Measurements from ENCODE around the gene PROCA1. TPM values are rescaled to one million over a fixed set of nuclear protein-coding genes. Genes with fewer than 3 reads are reported as not detected.
"Not testable (repeated sequence)": the region's sequence is repeated elsewhere in the genome, so short reads cannot be mapped to it uniquely, and the experiment has no call there.

The PROCA1 gene
- total RNA-seq, 2 experiments from 2014 or later: 6.2 to 7.4 TPM

DNA sequence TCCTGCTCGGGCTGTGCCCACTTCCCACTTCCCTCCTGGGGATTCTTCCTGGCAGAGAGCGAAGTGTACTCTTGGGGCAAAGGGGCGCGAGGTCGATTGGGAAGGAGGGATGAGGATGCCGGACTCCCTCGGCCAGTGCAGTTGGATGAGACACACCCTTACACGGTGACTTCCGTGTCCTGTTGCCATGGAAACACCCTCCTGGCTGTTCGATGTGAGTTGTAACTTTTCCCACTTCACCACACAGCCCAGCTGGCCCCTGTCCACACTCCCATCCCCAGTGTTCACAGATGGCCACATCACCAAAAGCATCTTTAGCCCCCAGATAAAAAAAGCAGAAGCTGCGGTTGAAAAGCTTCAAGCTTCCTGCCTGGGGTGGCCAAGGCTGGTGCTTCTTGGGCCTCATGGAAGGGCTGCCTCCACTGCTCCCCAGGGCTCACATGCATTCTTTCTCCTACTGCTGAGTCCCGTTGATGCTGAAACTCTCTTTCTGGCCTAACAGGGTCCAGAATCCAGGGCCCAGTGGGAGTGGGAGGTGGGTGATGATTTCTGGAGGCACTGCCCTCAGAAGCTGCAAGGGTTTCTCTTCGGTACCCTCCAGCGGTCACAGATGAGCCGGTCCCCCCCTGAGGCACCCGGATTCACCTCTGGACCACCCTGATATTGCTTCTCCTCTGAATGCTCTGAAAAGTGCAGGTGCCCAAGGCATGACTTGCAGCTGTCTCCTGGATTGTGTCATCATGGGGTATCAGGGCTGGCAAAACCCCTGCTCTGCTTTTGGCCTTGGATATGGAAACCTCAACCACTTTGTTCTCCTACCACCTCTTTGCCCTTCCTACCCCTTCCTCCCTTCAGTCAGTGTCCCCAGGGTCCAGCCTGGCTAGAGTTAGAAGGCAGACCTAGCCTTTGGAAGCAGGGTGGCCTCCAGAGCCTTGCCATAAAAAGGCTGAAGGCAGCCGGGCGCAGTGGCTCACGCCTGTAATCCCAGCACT, 30.0 kb upstream of the PROCA1 start:
- H3K27me3 Mint-ChIP-seq: no peaks in the 10 kb centered on the region
- H3K4me3 Mint-ChIP-seq: no peak overlapping the region
- no peak overlapping the region for H3K27ac Mint-ChIP-seq
- peaks cover 5% of the 10 kb centered on the region for H3K9me3 Mint-ChIP-seq
- peaks cover 31% of the 10 kb centered on the region for H3K4me1 Mint-ChIP-seq
- peaks cover 26% of the 10 kb centered on the region for H3K36me3 Mint-ChIP-seq (ENCODE audit: low read depth)
- no peak for DNase-seq
- CTCF ChIA-PET: interaction anchor here (0.7 to 17.2 kb wide), 2 partner anchors 8 to 15 kb away, joined by 3 to 458 read pairs; partner anchors contain the start of genes NEK8 and TLCD1
- POLR2A ChIA-PET: interaction anchor here (1.5 to 16.8 kb wide), 3 partner anchors 15 to 30 kb away, joined by 5 to 426 read pairs (median 6); partner anchors contain the start of genes NEK8, PROCA1, RPL23A and TLCD1

DNA sequence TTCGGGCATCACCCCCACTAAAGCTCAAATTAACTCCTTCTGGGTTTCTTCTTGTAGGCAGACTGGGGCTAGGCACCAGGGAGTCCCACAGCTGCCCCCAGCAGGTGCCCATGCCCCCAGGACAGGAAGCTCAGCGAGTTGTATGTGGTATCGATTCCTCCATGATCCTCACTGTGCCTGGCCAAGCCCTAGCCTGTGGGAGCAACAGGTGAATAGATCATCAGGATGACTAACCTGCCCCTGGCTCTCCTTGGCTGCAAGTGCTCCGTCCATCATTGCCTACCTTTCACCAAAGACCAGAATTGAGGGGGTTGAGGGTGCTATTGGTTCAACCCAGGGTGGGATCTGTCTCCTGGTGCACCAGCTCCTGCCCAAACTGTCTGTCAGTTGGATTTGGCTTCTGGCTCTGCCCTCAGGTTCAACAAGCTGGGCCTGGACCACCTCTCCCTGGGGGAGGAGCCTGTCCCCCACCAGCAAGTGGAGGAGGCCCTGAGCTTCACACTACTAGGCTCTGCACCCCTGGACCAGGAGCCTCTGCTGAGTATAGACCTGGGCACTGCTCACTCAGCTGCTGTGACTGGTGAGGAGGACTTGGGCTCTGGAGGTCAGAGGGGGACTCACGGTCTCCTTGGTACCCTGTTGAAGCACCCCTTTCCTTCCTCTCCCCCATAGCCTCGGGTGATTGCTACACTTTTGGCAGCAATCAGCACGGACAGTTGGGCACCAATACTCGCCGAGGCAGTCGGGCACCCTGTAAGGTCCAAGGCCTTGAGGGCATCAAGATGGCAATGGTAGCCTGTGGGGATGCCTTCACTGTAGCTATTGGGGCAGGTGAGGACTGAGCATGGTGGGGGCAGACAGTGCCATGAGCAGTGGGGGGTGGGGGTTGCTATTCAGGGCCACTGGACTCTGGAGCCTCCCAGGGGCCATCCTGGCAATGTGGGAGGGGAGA, 29.0 kb upstream of the PROCA1 start:
- Mint-ChIP-seq H3K9me3 (peaks cover 5% of the 10 kb centered on the region), H3K27me3 (no peaks in the 10 kb centered on the region), H3K27ac (no peak overlapping the region), H3K4me3 (no peak overlapping the region), H3K4me1 (peaks cover 24% of the 10 kb centered on the region), H3K36me3 (ENCODE audit: low read depth) (peaks cover 26% of the 10 kb centered on the region)
- ChIA-PET POLR2A (interaction anchor here (1.5 to 16.8 kb wide), 2 partner anchors 14 to 29 kb away, joined by 6 to 426 read pairs; partner anchors contain the start of genes NEK8, PROCA1, RPL23A and TLCD1), CTCF (interaction anchor here (1.1 to 17.2 kb wide), 2 partner anchors 14 to 213 kb away, joined by 3 to 458 read pairs; partner anchors contain the start of genes NEK8 and TLCD1)
- DNase-seq: no peak

DNA sequence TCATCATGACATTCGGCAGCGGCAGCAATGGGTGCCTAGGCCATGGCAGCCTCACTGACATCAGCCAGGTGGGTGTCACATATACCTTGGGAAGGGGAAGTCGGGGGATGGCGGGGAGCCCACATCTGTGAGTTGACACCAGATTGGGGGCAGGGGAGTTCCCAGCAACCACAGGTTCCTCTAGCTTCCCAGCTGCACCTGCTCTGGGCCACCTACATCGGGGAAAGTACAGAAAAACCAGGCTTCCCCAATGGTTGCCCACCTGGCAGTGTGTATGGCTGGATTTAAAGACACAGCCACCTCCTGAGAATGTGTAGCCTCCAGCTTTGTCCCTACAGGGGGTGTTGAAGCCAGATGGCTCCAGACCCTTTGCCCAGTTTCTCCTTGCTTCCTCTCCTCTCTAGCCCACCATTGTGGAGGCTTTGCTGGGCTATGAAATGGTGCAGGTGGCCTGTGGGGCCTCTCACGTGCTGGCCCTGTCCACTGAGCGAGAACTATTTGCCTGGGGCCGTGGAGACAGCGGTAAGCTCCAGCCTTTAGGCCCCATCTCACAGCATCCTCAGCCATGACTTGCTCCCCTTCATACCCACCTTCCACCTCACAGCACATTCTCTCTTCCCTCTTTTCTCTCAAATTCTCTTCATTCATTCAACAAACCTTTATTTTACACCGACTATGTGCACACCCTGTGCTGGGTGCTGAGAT, 27.1 kb upstream of the PROCA1 start:
- Mint-ChIP-seq H3K36me3 (ENCODE audit: low read depth) (peaks cover 20% of the 10 kb centered on the region), H3K27me3 (no peaks in the 10 kb centered on the region), H3K4me3 (no peak overlapping the region), H3K4me1 (peaks cover 18% of the 10 kb centered on the region), H3K9me3 (peaks cover 5% of the 10 kb centered on the region), H3K27ac (no peak overlapping the region)
- ChIA-PET CTCF (interaction anchor here (17.2 kb wide), 1 partner anchor 12 kb away, joined by 458 read pairs; the partner anchor contains the start of genes NEK8 and TLCD1), POLR2A (interaction anchor here (16.8 kb wide), 1 partner anchor 12 kb away, joined by 426 read pairs; the partner anchor contains the start of genes NEK8, RPL23A and TLCD1)
- no peak for DNase-seq

DNA sequence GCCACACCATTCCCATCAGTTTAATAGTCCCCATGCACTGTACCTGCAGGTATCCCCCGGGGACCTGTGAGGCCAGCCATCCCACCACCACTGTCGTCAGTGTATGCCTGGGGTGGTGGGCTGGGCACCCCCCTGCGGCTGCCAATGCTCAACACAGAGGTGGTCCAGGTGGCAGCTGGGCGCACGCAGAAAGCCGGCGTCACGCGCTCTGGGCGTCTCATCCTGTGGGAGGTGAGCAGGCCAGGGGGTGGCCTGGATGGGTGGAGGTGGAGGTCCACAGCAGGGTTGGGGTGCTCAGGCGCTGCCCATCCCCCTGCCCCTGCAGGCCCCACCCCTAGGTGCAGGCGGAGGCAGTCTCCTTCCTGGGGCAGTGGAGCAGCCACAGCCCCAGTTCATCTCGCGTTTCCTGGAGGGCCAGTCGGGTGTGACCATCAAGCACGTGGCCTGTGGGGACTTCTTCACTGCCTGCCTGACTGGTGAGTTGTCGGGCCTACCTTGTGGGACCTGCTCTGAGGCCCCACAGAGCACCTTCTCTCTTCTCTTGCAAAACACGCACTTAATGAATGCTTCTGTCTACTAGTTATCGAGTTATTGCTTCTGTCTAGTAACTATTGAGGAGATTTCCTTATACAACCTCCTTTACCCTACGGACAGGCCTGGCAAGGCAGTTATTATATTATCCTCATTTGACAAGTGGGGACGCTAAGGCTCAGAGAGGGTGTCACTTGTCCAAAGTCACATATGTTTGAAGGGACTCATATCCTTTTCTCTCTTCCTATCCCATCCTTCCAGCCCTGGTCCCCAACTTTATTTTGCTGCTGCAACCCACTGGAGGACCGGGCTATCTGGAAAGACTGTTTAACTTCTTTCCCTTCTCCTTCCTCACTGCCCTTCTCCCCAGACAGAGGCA, 26.3 kb upstream of the PROCA1 start:
- peaks cover 15% of the 10 kb centered on the region for H3K4me1 Mint-ChIP-seq

DNA sequence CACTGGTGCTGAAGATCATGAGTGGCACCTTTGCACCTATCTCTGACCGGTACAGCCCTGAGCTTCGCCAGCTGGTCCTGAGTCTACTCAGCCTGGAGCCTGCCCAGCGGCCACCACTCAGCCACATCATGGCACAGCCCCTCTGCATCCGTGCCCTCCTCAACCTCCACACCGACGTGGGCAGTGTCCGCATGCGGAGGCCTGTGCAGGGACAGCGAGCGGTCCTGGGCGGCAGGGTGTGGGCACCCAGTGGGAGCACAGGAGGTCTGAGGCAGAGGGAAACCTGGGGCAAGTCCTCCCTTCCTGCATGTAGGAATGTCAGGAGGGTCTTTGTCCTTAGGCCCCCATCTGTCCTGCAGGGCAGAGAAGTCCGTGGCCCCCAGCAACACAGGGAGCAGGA, 25.6 kb upstream of the PROCA1 start:
- H3K27ac Mint-ChIP-seq: no peak overlapping the region
- POLR2A ChIA-PET: no interaction called here
- no peaks in the 10 kb centered on the region for H3K27me3 Mint-ChIP-seq
- H3K9me3 Mint-ChIP-seq: peaks cover 5% of the 10 kb centered on the region
- DNase-seq: no peak
- H3K36me3 Mint-ChIP-seq (ENCODE audit: low read depth): peaks cover 20% of the 10 kb centered on the region
- H3K4me3 Mint-ChIP-seq: no peak overlapping the region
- CTCF ChIA-PET: no interaction called here
- H3K4me1 Mint-ChIP-seq: peaks cover 14% of the 10 kb centered on the region

More for the DNA sequence above, 26.3 kb upstream of the PROCA1 start:
- CTCF ChIA-PET: interaction anchor here (17.2 kb wide), 1 partner anchor 12 kb away, joined by 458 read pairs; the partner anchor contains the start of genes NEK8 and TLCD1
- no peak for DNase-seq
- peaks cover 5% of the 10 kb centered on the region for H3K9me3 Mint-ChIP-seq
- no peak overlapping the region for H3K27ac Mint-ChIP-seq
- H3K27me3 Mint-ChIP-seq: no peaks in the 10 kb centered on the region
- H3K4me3 Mint-ChIP-seq: no peak overlapping the region
- POLR2A ChIA-PET: interaction anchor here (16.8 kb wide), 1 partner anchor 11 kb away, joined by 426 read pairs; the partner anchor contains the start of genes NEK8, RPL23A and TLCD1
- peaks cover 20% of the 10 kb centered on the region for H3K36me3 Mint-ChIP-seq (ENCODE audit: low read depth)

DNA sequence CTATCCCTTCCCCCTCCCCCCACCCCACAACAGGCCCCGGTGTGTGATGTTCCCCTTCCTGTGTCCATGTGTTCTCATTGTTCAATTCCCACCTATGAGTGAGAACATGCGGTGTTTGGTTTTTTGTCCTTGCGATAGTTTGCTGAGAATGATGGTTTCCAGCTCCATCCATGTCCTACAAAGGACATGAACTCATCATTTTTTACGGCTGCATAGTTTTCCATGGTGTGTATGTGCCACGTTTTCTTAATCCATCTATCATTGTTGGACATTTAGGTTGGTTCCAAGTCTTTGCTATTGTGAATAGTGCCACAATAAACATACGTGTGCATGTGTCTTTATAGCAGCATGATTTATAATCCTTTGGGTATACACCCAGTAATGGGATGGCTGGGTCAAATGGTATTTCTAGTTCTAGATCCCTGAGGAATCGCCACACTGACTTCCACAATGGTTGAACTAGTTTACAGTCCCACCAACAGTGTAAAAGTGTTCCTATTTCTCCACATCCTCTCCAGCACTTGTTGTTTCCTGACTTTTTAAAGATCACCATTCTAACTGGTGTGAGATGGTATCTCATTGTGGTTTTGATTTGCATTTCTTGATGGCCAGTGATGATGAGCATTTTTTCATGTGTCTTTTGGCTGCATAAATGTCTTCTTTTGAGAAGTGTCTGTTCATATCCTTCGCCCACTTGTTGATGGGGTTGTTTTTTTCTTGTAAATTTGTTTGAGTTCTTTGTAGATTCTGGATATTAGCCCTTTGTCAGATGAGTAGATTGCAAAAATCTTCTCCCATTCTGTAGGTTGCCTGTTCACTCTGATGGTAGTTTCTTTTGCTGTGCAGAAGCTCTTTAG, 24.5 kb upstream of the PROCA1 start:
- not testable (repeated sequence) for H3K27me3 Mint-ChIP-seq, H3K4me3 Mint-ChIP-seq, H3K27ac Mint-ChIP-seq, DNase-seq, H3K9me3 Mint-ChIP-seq
- H3K4me1 Mint-ChIP-seq: peaks cover 14% of the 10 kb centered on the region
- ChIA-PET POLR2A (interaction anchor here (1.2 kb wide), 2 partner anchors 7 to 9 kb away, joined by 3 to 7 read pairs; no protein-coding TSS in a partner anchor), CTCF (interaction anchor here (0.8 to 1.2 kb wide), 2 partner anchors 14 to 16 kb away, joined by 3 to 4 read pairs; no protein-coding TSS in a partner anchor)
- peaks cover 20% of the 10 kb centered on the region for H3K36me3 Mint-ChIP-seq (ENCODE audit: low read depth)

DNA sequence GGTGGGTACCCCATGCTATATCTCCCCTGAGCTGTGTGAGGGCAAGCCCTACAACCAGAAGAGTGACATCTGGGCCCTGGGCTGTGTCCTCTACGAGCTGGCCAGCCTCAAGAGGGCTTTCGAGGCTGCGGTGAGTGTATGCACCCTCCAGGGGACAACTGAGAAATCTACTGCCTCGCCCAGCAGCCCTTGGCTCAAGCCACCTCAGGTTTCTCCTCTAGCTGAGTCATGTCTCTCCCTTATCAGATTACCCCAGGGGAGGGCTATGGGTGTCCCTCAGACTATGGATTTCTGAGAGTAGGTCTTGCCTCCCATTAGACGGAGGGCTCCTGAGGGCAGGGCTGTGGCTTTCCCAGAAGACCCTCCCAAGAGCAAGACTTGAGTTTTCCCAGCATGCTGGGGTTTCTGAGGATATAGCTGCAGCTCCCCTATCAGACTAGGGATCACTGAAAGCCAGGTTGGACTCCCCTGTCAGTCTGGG, 23.6 kb upstream of the PROCA1 start:
- peaks cover 3% of the 10 kb centered on the region for H3K9me3 Mint-ChIP-seq
- no peak for DNase-seq
- POLR2A ChIA-PET: interaction anchor here (1.2 kb wide), 2 partner anchors 8 to 10 kb away, joined by 3 to 7 read pairs; no protein-coding TSS in a partner anchor
- H3K27me3 Mint-ChIP-seq: no peaks in the 10 kb centered on the region
- no peak overlapping the region for H3K27ac Mint-ChIP-seq
- H3K4me1 Mint-ChIP-seq: peaks cover 14% of the 10 kb centered on the region
- peaks cover 13% of the 10 kb centered on the region for H3K36me3 Mint-ChIP-seq (ENCODE audit: low read depth)
- H3K4me3 Mint-ChIP-seq: no peak overlapping the region
- CTCF ChIA-PET: interaction anchor here (0.8 to 2.1 kb wide), 3 partner anchors 15 to 28 kb away, joined by 3 to 5 read pairs (median 4); no protein-coding TSS in a partner anchor

DNA sequence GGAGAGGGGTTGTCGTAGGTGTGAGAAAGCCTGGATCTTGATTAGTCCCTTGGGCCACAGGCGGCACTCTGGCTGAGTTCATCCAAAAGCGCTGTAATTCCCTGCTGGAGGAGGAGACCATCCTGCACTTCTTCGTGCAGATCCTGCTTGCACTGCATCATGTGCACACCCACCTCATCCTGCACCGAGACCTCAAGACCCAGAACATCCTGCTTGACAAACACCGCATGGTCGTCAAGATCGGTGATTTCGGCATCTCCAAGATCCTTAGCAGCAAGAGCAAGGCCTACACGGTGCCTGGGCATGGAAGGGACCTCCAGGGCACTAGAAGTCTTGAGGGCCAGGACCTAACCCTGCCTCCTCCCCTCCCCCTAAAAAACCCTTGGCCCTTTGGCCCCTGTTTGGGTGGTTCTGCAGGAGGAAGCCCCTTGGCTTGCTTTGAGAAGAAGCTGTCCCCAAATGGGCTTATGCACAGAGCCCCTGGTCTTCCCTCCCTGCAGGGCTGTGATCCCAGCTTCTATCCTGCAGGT, 23.1 kb upstream of the PROCA1 start:
- DNase-seq: no peak
- Mint-ChIP-seq H3K4me3 (no peak overlapping the region), H3K36me3 (ENCODE audit: low read depth) (peaks cover 13% of the 10 kb centered on the region), H3K4me1 (peaks cover 16% of the 10 kb centered on the region), H3K27ac (no peak overlapping the region), H3K27me3 (no peaks in the 10 kb centered on the region), H3K9me3 (peaks cover 2% of the 10 kb centered on the region)
- ChIA-PET CTCF (interaction anchor here (1.2 to 2.1 kb wide), 2 partner anchors 15 to 29 kb away, joined by 3 to 5 read pairs; no protein-coding TSS in a partner anchor), POLR2A (interaction anchor here (0.7 to 1.2 kb wide), 3 partner anchors 9 to 90 kb away, joined by 3 to 7 read pairs (median 3); partner anchors contain the start of gene BLTP2)

DNA sequence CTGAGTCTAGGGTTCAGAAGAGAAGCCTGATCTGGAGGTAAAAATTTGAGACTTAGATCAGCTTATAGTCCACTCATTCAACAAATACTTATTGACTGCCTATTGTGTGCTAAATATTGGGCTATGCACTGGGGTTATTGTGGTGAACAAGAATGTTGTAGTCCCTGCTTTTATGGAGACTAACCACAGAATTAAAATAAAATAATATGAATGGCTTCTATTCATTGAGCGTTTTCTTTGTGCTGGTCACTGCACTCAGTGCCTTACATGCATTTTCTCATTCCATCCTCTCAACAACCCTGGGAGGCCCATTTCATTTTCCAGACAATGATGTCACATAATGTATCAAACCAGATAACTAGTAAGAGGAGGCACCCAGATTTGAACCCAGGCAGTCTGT, 21.7 kb upstream of the PROCA1 start:
- no peak for DNase-seq
- Mint-ChIP-seq H3K4me3 (no peak overlapping the region), H3K27ac (no peak overlapping the region), H3K36me3 (ENCODE audit: low read depth) (peaks cover 6% of the 10 kb centered on the region), H3K27me3 (no peaks in the 10 kb centered on the region), H3K4me1 (peaks cover 14% of the 10 kb centered on the region), H3K9me3 (no peaks in the 10 kb centered on the region)
- POLR2A ChIA-PET: interaction anchor here (15.7 kb wide), 1 partner anchor 13 kb away, joined by 426 read pairs; the partner anchor contains the start of gene TRAF4
- CTCF ChIA-PET: interaction anchor here (1.0 to 2.1 kb wide), 2 partner anchors 30 to 161 kb away, joined by 3 to 5 read pairs; no protein-coding TSS in a partner anchor

DNA sequence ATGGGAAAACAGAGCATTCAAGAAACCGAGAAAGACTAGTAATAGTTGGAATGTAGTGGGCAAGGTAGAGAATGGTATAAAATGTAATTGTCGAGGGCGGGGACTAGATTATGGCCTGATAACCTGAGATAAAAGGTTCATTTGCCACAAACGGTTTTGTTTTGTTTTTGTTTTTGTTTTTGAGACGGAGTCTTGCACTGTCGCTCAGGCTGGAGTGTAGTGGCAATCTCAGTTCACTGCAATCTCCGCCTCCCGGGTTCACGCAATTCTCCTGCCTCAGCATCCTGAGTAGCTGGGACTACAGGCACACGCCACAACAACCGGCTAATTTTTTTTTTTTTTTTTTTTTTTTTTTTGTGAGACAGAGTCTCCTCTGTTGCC, 18.3 kb upstream of the PROCA1 start:
- POLR2A ChIA-PET: interaction anchor here (1.0 to 15.7 kb wide), 4 partner anchors 10 to 214 kb away, joined by 3 to 426 read pairs (median 37); partner anchors contain the start of genes BLTP2, RPL23A and TRAF4
- Mint-ChIP-seq H3K27ac (peak overlapping the region; percentile 58), H3K9me3 (no peaks in the 10 kb centered on the region), H3K4me1 (peaks cover 30% of the 10 kb centered on the region), H3K4me3 (no peak overlapping the region), H3K27me3 (no peaks in the 10 kb centered on the region), H3K36me3 (ENCODE audit: low read depth) (peaks cover 10% of the 10 kb centered on the region)
- CTCF ChIA-PET: interaction anchor here (0.7 to 7.2 kb wide), 3 partner anchors 17 to 189 kb away, joined by 3 to 458 read pairs (median 3); partner anchors contain the start of gene TRAF4
- no peak for DNase-seq
